ENCODE results near the gene MTUS2. TPM values are rescaled to one million over a fixed set of nuclear protein-coding genes. Genes with fewer than 3 reads are reported as not detected.

The MTUS2 gene
- total and polyA plus RNA-seq, 2 of the 8 experiments (the other 6 are each of a cell fraction or from before 2014, with no cell fraction given) = 0.18 to 0.80 TPM

- Histone ChIP-seq H2BK120ac (replicated peaks; ENCODE audit: low read depth, low read length) (no peak overlapping the region), H2AK5ac (ENCODE audit: low read depth, low read length) (no peak overlapping the region), H3K4me2 (ENCODE audit: insufficient read depth in 1 of 2, low read depth in 2 of 2, low read length in 2 of 2) (no peak overlapping the region), H4K8ac (ENCODE audit: extremely low read depth, insufficient read depth, low read length) (no peak overlapping the region), H2BK12ac (ENCODE audit: low read depth, low read length) (no peak overlapping the region), H3K27ac (ENCODE audit: low read depth, low read length) (no peak overlapping the region), H4K5ac (ENCODE audit: insufficient read length, low read depth, low read length) (no peak overlapping the region), H3K18ac (ENCODE audit: extremely low read depth, low read length) (no peak overlapping the region), H3K23me2 (ENCODE audit: low read depth, low read length) (no peaks in the 10 kb centered on the region), H3K27me3 (replicated peaks in 1 of 4; ENCODE audit: control insufficient read depth in 3 of 4, extremely low read depth in 1 of 4, insufficient read depth in 3 of 4, low read length in 3 of 4) (no peaks in the 10 kb centered on the region), H2AFZ (ENCODE audit: low read length) (no peak overlapping the region), H2BK20ac (ENCODE audit: low read length) (no peak overlapping the region), H3K9ac (replicated peaks in 1 of 4; ENCODE audit: extremely low read depth in 1 of 4, low read depth in 3 of 4, low read length in 3 of 4) (no peak overlapping the region), H3K36me3 (ENCODE audit: control insufficient read depth in 2 of 4, insufficient read depth in 4 of 4, low read length in 3 of 4) (no peaks in the 10 kb centered on the region), H3K79me2 (ENCODE audit: control insufficient read depth in 1 of 2, insufficient read depth in 2 of 2, low read length in 2 of 2) (no peaks in the 10 kb centered on the region), H2BK15ac (ENCODE audit: low read length) (no peak overlapping the region), H3K4me3 (ENCODE audit: extremely low read depth in 1 of 4, insufficient read depth in 2 of 4, low read depth in 3 of 4, low read length in 4 of 4) (no peak overlapping the region), H3K4ac (replicated peaks; ENCODE audit: insufficient read length, low read depth, low read length) (no peak overlapping the region), H3K14ac (ENCODE audit: insufficient read length) (no peak overlapping the region), H2BK5ac (ENCODE audit: low read depth, low read length) (no peak overlapping the region), H3K23ac (ENCODE audit: insufficient read length) (no peak overlapping the region), H3K56ac (replicated peaks; ENCODE audit: insufficient read length, low read depth, low read length) (no peak overlapping the region), H3K9me3 (ENCODE audit: insufficient read depth in 2 of 2, low read depth in 1 of 2, low read length in 1 of 2) (no peaks in the 10 kb centered on the region), H3K79me1 (ENCODE audit: low read depth, low read length) (no peaks in the 10 kb centered on the region), H4K91ac (replicated peaks; ENCODE audit: insufficient read length, low read length) (no peak overlapping the region), H4K20me1 (replicated peaks in 1 of 2; ENCODE audit: control insufficient read depth in 1 of 2, insufficient read depth in 2 of 2, low read length in 2 of 2) (no peaks in the 10 kb centered on the region), H3K4me1 (replicated peaks in 1 of 4; ENCODE audit: control insufficient read depth in 3 of 4, insufficient read depth in 4 of 4, low read length in 3 of 4) (peaks cover 0 to 4% (median 0%) of the 10 kb centered on the region in 4 experiments; a peak in 1 of 7 replicates)
- FAIRE-seq = no peak
- CTCF ChIA-PET (ENCODE audit: partially characterized antibody) = interaction anchor here (3.2 kb wide), 1 partner anchor 8 kb away, joined by 10 read pairs; no protein-coding TSS in a partner anchor
- DNase-seq (ENCODE audit: low read depth in 1 of 2, low spot score in 2 of 2) = no peak
- POLR2A ChIA-PET (ENCODE audit: partially characterized antibody) = interaction anchor here (1.1 kb wide), 1 partner anchor 10 kb away, joined by 3 read pairs; no protein-coding TSS in a partner anchor
- 76% methylated on average over 5 of the region's 5 CpGs; no CpG with 5 or more reads in 1 of the 2 experiments for WGBS, 2 experiments (ENCODE audit: extremely low coverage in 1 of 2, insufficient coverage in 1 of 2, insufficient read length in 1 of 2, insufficient replicate concordance in 2 of 2, low coverage in 1 of 2, low lambda C conversion rate in 2 of 2, missing lambda C conversion rate in 1 of 2)
- TF ChIP-seq POLR2A (IDR thresholded peaks at IDR 0.05; ENCODE audit: control extremely low read depth in 1 of 2, low read depth in 2 of 2, low read length in 2 of 2) = no peak
- TF ChIP-seq EP300 (IDR thresholded peaks at IDR 0.05; ENCODE audit: borderline replicate concordance in 1 of 2, low read depth in 2 of 2, low read length in 2 of 2) = no peak
- no peak for TF ChIP-seq SIN3A (conservative IDR thresholded peaks at IDR 0.05 in 1 of 2, IDR thresholded peaks at IDR 0.05 in 1 of 2; ENCODE audit: low read depth in 1 of 2, low read length in 2 of 2)
- TF ChIP-seq BRCA1 (IDR thresholded peaks at IDR 0.05; ENCODE audit: low read depth, low read length) = no peak
- no peak for TF ChIP-seq HDAC6 (IDR thresholded peaks at IDR 0.05; ENCODE audit: low read depth, low read length)
- TF ChIP-seq TAF1 (IDR thresholded peaks at IDR 0.05; ENCODE audit: low read depth, low read length) = no peak
- no peak for TF ChIP-seq JUN (IDR thresholded peaks at IDR 0.05; ENCODE audit: low read depth, low read length)
- no peak for TF ChIP-seq RXRA (IDR thresholded peaks at IDR 0.05; ENCODE audit: insufficient read depth, low read depth, low read length)
- TF ChIP-seq RBBP5 (IDR thresholded peaks at IDR 0.05; ENCODE audit: borderline replicate concordance, low read depth, low read length) = no peak
- TF ChIP-seq CTCF (IDR thresholded peaks at IDR 0.05; ENCODE audit: control extremely low read depth in 1 of 3, insufficient read depth in 1 of 3, low read depth in 1 of 3, low read length in 3 of 3) = no peak
- TF ChIP-seq GABPA (IDR thresholded peaks at IDR 0.05; ENCODE audit: borderline replicate concordance, insufficient read depth, low read length) = no peak
- no peak for TF ChIP-seq SP1 (IDR thresholded peaks at IDR 0.05; ENCODE audit: low read depth, low read length)
These were observed 621.2 kb downstream of the MTUS2 start for GRCh38 chr13:29441306-29441705.
